Measurements from ENCODE around the gene JPH3.

The JPH3 gene

DNA sequence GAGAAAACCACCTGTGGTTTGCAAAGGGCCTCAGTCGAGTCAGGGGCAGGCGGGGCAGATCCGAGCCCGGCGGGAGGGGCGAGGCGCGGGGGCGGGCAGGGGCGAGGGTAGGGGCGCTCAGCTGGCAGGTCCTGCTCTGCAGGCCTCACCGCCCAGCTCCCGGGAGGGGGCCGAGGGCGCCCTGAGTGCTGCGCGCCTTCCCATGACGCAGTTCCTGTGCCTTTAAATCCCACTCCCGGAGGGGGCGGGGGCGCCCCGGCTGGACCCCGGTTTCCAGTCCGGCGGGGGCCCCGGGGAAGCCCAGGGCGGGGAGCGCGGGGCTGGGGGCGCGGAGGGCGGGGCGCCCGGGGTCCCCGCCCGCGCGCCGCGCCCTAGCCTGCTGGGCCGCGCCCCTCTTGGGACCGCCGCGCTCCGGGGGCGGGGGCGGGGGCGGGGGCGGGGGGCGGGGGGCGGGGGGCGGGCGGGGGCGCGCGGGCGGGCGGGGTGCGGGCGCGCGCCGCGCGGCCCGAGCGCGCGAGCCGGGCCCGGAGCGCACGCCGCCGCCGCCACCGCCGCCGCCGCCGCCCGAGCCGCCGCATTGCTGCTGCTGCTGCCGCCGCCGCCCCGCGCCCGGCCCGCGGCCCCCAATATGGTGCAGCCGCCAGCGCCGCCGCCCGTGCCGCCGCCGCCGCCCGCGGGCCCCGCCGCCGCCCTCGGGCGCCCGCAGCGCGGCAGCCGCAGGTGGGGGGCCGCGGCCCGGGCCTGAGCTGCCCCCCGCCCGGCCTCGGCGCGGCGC, at the start of gene JPH3:
TSS of gene JPH3 (plus strand) at position 508 of the 775 bp plus-strand sequence. CDS start 639 bp downstream, outside the sequence.
- H3K4me3 ChIP-seq (ENCODE audit: low read length): peak within 1 kb of the TSS; percentile 86
- peak within 1 kb of the TSS; percentile 57 for H3K9ac ChIP-seq (ENCODE audit: low read length)
- no peaks in the 10 kb centered on the region for H3K36me3 ChIP-seq (ENCODE audit: control insufficient read depth, low read depth, low read length)
- peaks cover 3% of the 10 kb centered on the region for H3K4me1 ChIP-seq (ENCODE audit: control insufficient read depth, low read depth, low read length)
- no peak within 1 kb of the TSS for H3K27ac ChIP-seq (ENCODE audit: low read length)
- H3K27me3 ChIP-seq (ENCODE audit: control insufficient read depth, insufficient read depth, low read length): peaks cover 44% of the 10 kb centered on the region
- H3K9me3 ChIP-seq (ENCODE audit: control insufficient read depth, low read depth, low read length): no peaks in the 10 kb centered on the region

DNA sequence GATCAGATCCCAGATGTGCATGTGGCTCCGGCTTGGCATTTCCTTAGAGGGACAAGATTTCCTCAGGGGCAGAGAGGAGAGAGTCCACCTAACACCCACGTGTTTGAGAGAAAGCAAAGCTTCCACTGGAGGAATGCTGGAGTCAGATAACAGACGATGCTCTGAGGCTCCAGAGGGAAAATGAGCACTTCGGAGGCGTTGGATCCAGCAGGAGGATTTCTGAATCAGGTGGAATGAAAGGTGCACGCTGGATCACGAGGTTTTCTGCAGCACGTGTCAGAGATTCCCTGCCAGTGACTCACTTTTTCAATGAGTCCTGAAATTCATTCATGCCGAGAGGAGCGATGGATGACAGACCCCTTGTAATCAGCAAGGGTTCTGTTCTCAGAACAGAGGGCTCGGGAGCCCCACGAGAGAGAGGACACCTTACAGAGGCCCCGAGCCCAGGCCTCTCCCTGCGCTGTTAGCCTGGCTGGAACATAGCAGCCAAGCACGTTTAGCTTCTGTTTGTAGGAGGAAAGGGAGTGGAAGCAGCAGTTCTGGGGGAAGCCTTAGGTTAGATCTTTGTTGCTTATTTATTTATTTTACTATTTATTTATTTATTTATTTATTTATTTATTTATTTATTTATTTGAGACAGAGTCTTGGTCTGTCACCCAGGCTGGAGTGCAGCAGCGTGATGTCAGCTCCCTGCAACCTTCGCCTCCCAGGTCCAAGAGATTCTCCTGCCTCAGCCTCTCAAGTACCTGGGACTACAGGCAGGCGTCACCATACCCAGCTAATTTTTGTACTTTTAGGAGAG, 49.3 kb upstream of the JPH3 start:
- no peaks in the 10 kb centered on the region for H3K36me3 ChIP-seq (ENCODE audit: control insufficient read depth, low read depth, low read length)
- H3K9me3 ChIP-seq (ENCODE audit: control insufficient read depth, low read depth, low read length): no peaks in the 10 kb centered on the region
- no peaks in the 10 kb centered on the region for H3K4me1 ChIP-seq (ENCODE audit: control insufficient read depth, low read depth, low read length)
- H3K4me3 ChIP-seq (ENCODE audit: low read length): no peak overlapping the region
- no peak overlapping the region for H3K27ac ChIP-seq (ENCODE audit: low read length)
- no peak overlapping the region for H3K9ac ChIP-seq (ENCODE audit: low read length)
- H3K27me3 ChIP-seq (ENCODE audit: control insufficient read depth, insufficient read depth, low read length): no peaks in the 10 kb centered on the region

DNA sequence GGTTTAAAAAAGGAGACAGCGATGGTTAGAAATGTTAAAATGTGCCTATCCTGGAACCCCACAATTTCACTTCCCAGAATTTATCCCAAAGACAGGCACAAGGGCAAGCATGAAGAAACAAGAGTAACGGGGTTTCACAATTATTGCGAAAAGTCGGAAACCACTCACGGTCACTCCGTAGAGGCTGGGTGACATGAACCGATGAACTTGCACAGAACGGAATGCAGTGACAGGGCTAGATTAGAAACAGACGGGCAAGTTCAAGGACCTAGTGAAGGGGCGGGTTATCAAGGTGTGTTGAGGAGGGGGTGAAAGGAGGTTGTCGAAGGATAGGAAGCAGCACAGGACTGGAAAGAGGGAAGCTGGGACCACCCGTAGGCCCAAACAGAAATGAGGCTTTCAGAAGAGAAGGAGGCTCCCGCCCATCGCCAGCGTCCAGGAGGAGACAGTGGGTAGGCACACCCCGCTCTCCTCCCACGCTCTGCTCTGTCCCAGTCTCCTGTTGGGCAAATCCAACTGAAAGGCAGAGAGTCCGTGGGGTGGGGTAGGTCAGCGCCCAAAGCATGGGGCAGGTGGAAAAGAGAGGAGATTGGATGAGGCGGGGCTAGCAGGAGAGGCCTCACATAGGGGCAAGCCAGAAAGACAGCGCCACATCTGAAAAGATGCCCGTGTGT, 47.4 kb upstream of the JPH3 start:
- Histone ChIP-seq H3K9me3 (ENCODE audit: control insufficient read depth, low read depth, low read length) (no peaks in the 10 kb centered on the region), H3K27me3 (ENCODE audit: control insufficient read depth, insufficient read depth, low read length) (no peaks in the 10 kb centered on the region), H3K36me3 (ENCODE audit: control insufficient read depth, low read depth, low read length) (no peaks in the 10 kb centered on the region), H3K4me3 (ENCODE audit: low read length) (no peak overlapping the region), H3K4me1 (ENCODE audit: control insufficient read depth, low read depth, low read length) (no peaks in the 10 kb centered on the region), H3K27ac (ENCODE audit: low read length) (no peak overlapping the region), H3K9ac (ENCODE audit: low read length) (no peak overlapping the region)

DNA sequence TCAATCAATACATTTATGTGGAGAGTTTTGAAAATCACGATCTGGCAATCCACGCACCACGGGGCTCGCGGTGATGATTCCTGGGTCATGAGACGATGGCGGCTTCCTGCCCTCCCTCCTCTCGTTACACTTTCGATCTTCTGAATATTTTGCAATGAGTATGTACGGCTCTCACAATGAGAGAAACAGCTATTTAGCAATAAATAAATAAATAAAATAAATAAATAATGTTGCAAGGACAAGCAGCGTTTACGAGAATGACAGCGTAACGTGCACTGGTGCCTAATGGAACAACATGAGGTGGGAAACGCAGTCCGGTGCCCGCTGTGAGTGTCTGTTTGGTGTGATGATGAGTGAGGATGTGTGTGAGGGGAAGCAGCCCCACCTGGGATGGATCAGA, 46.7 kb upstream of the JPH3 start:
- no peaks in the 10 kb centered on the region for H3K4me1 ChIP-seq (ENCODE audit: control insufficient read depth, low read depth, low read length)
- H3K27ac ChIP-seq (ENCODE audit: low read length): no peak overlapping the region
- H3K4me3 ChIP-seq (ENCODE audit: low read length): no peak overlapping the region
- H3K9me3 ChIP-seq (ENCODE audit: control insufficient read depth, low read depth, low read length): no peaks in the 10 kb centered on the region
- H3K27me3 ChIP-seq (ENCODE audit: control insufficient read depth, insufficient read depth, low read length): no peaks in the 10 kb centered on the region
- no peaks in the 10 kb centered on the region for H3K36me3 ChIP-seq (ENCODE audit: control insufficient read depth, low read depth, low read length)
- no peak overlapping the region for H3K9ac ChIP-seq (ENCODE audit: low read length)

DNA sequence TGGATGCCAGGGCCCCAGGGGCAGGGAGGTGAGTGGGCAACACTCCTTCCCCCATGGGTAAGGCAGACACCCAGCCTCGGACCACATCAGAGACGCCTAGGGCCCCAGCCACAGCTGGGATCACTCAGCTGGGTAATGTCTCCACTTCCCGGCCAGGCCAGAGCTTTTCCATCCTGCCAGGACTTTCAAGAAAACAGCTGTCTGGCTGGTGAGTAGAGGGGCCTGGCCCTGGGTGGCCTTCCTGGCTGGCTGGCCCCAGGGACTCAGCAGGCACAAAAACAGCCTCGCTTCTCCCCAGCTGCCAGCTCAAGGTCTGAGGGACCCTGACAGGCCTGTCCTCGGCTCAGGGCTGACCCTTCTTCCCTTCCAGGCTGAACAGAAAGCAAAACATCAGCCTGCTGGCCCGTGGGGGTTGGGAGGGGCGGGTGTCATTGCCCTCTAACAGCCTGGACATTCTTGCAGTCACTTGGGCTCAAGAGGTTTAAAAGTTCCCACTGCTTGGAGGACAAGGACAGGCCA, 45.3 kb upstream of the JPH3 start:
- no peak overlapping the region for H3K9ac ChIP-seq (ENCODE audit: low read length)
- H3K36me3 ChIP-seq (ENCODE audit: control insufficient read depth, low read depth, low read length): no peaks in the 10 kb centered on the region
- H3K27me3 ChIP-seq (ENCODE audit: control insufficient read depth, insufficient read depth, low read length): no peaks in the 10 kb centered on the region
- H3K9me3 ChIP-seq (ENCODE audit: control insufficient read depth, low read depth, low read length): no peaks in the 10 kb centered on the region
- no peak overlapping the region for H3K27ac ChIP-seq (ENCODE audit: low read length)
- H3K4me3 ChIP-seq (ENCODE audit: low read length): no peak overlapping the region
- no peaks in the 10 kb centered on the region for H3K4me1 ChIP-seq (ENCODE audit: control insufficient read depth, low read depth, low read length)

DNA sequence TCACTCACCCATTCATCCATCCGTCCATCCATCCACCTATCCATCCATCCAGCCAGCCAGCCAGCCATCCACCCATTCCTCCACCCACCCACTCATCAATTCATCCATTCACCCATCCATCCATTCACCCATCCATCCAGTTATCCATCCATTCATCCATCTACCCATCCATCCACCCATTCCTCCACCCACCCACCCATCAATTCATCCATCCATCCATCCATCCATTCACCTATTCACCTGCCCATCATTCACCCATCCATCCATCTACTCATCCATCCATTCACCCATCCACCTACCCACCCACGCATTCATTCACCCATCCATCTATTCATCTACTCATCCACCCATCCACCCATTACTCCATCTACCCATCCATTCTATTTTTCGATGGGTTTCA, 43.6 kb upstream of the JPH3 start:
- no peak overlapping the region for H3K9ac ChIP-seq (ENCODE audit: low read length)
- no peak overlapping the region for H3K27ac ChIP-seq (ENCODE audit: low read length)
- H3K27me3 ChIP-seq (ENCODE audit: control insufficient read depth, insufficient read depth, low read length): no peaks in the 10 kb centered on the region
- no peaks in the 10 kb centered on the region for H3K9me3 ChIP-seq (ENCODE audit: control insufficient read depth, low read depth, low read length)
- no peak overlapping the region for H3K4me3 ChIP-seq (ENCODE audit: low read length)
- H3K36me3 ChIP-seq (ENCODE audit: control insufficient read depth, low read depth, low read length): no peaks in the 10 kb centered on the region
- H3K4me1 ChIP-seq (ENCODE audit: control insufficient read depth, low read depth, low read length): no peaks in the 10 kb centered on the region

DNA sequence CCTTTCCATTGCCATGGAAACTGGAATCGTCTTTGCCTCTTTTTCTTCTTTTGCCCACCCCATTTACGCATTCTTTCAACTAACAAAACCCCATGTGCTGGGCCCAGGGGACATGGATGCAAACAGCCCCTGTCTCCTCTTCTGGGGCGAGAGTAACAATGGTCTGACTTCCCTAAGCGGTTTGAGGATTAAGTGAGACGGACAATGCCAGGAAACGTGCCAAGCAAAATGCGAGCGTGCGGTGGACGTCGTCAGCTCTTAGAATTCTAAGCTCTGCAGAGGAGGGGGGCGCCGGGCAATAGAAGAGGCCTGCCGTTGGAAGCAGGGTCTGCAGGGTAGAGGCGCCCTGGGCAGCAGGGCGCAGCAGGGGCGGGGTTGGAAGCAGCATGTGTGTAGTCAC, 42.4 kb upstream of the JPH3 start:
- Histone ChIP-seq H3K27ac (ENCODE audit: low read length) (no peak overlapping the region), H3K4me3 (ENCODE audit: low read length) (no peak overlapping the region), H3K36me3 (ENCODE audit: control insufficient read depth, low read depth, low read length) (no peaks in the 10 kb centered on the region), H3K4me1 (ENCODE audit: control insufficient read depth, low read depth, low read length) (no peaks in the 10 kb centered on the region), H3K9ac (ENCODE audit: low read length) (no peak overlapping the region), H3K27me3 (ENCODE audit: control insufficient read depth, insufficient read depth, low read length) (no peaks in the 10 kb centered on the region), H3K9me3 (ENCODE audit: control insufficient read depth, low read depth, low read length) (no peaks in the 10 kb centered on the region)

DNA sequence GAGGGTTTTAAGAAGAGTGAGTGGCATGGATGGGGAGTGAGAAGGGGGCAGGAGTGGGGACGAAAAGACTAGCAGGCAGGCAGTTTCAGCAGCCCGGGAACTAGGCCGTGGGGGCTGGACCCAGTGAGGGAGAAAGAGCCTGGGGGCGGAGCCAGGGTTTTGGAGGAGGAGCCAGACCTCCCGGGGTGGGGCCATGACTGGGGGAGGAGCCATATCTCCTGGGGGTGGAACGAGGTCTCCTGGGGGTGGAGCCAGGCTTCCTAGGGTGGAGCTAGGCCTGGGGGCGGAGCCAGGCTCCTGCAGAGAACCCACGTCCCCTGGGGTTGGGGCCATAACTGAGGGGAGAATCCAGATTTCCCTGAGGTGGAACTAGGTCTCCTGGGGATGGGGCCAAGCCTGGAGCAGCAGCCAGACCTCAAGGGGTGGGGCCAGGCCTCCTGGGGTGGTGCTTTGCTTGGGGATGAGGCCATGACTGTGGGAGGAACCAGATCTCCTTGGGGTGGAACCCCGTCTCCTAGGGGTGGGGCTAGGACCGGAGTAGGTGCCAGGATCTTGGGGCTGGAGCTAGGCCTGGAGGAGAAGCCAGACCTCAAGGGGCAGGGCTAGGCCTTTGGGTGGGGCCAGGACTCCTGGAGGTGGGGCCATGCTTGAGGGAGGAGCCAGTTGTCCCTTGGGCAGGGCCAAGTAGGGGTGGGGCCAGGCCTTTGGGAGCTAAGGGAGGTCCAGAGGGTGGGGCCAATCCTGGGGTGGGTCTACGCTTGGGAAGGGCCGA, 41.7 kb upstream of the JPH3 start:
- no peaks in the 10 kb centered on the region for H3K36me3 ChIP-seq (ENCODE audit: control insufficient read depth, low read depth, low read length)
- no peaks in the 10 kb centered on the region for H3K9me3 ChIP-seq (ENCODE audit: control insufficient read depth, low read depth, low read length)
- no peak overlapping the region for H3K9ac ChIP-seq (ENCODE audit: low read length)
- H3K27ac ChIP-seq (ENCODE audit: low read length): no peak overlapping the region
- H3K27me3 ChIP-seq (ENCODE audit: control insufficient read depth, insufficient read depth, low read length): no peaks in the 10 kb centered on the region
- no peak overlapping the region for H3K4me3 ChIP-seq (ENCODE audit: low read length)
- H3K4me1 ChIP-seq (ENCODE audit: control insufficient read depth, low read depth, low read length): no peaks in the 10 kb centered on the region

DNA sequence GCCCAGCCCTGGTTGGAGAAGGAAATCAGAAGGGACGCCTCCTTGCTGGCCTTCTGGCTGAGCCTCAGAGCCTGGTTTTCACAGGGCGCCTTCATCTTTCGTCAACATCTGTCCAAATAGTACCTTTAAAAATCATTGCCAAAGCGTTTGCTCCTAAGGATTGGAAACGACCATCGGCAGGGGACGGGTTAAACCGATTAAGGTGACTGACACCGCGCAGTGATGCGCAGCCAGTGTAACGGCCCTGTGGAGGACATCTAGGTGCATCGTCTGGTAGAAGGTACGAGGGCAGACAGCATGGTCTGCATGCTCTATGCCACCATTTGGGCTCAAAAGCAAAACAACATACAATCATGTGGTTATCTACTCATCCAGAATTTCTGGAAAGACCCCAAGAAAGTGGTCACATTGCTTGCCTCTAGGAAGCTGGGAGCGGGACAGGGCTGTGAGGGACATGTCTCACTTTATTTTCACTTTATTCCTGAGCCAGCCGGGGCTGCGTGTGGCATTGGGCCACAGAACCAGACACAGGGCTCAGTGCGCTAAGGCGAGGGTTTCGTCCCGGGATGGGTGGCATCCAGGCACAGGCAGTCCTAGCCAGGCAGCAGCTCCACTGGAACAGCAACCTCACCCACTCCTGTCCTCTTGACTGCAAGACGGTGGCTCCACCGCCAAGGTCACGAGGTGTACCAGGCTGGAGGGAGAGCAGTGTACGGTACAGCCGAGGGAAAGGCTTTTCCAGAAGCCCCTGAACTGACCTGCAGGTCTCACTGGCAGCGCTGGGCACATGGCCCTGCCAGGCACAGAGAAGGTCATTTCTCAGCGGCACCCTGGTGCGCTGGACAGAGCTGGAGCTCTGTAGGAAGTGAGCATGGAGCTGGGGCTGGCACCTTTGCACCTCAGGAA, 40.9 kb upstream of the JPH3 start:
- H3K27me3 ChIP-seq (ENCODE audit: control insufficient read depth, insufficient read depth, low read length): no peaks in the 10 kb centered on the region
- no peaks in the 10 kb centered on the region for H3K4me1 ChIP-seq (ENCODE audit: control insufficient read depth, low read depth, low read length)
- no peak overlapping the region for H3K9ac ChIP-seq (ENCODE audit: low read length)
- H3K4me3 ChIP-seq (ENCODE audit: low read length): no peak overlapping the region
- no peaks in the 10 kb centered on the region for H3K9me3 ChIP-seq (ENCODE audit: control insufficient read depth, low read depth, low read length)
- no peak overlapping the region for H3K27ac ChIP-seq (ENCODE audit: low read length)
- H3K36me3 ChIP-seq (ENCODE audit: control insufficient read depth, low read depth, low read length): no peaks in the 10 kb centered on the region

DNA sequence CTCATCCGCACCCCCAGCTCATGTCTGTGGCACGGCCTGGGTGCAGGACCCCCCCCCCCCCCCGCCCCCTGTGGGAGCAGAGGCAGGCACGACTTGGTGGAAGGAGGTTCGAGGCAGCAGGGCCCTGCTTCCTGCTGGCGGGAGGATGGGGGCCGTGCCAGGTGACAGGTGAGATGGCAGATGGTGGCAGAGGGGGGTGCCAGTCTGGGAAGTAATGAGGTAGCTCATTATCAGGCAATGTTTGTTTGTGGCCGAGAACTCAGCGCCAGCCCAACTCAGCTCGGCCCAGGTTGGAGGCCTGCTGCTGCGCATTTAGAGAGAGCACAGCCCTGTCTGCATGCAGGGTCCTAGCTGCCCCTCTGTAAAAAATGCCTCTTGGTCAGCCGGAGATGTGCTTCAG, 40.1 kb upstream of the JPH3 start:
- H3K27ac ChIP-seq (ENCODE audit: low read length): no peak overlapping the region

More for the DNA sequence above, 40.1 kb upstream of the JPH3 start:
- no peak overlapping the region for H3K9ac ChIP-seq (ENCODE audit: low read length)
- H3K4me3 ChIP-seq (ENCODE audit: low read length): no peak overlapping the region
- H3K27me3 ChIP-seq (ENCODE audit: control insufficient read depth, insufficient read depth, low read length): no peaks in the 10 kb centered on the region
- H3K4me1 ChIP-seq (ENCODE audit: control insufficient read depth, low read depth, low read length): no peaks in the 10 kb centered on the region
- no peaks in the 10 kb centered on the region for H3K36me3 ChIP-seq (ENCODE audit: control insufficient read depth, low read depth, low read length)
- H3K9me3 ChIP-seq (ENCODE audit: control insufficient read depth, low read depth, low read length): no peaks in the 10 kb centered on the region
